ENCODE results near the gene ID4.
A peak's percentile ranks its signal among the peaks of the same experiment; 100 is the strongest.

The ID4 gene

GRCh38 chr6:19845266-19846041 is 8.3 kb downstream of the ID4 start:
- TF ChIP-seq CTCF (IDR thresholded peaks at IDR 0.05; ENCODE audit: borderline replicate concordance, control extremely low read depth, extremely low read depth, insufficient read depth, missing control alignments) = no peak
- in situ Hi-C loops (cut with MboI; ENCODE audit: low sequenced_read_pairs, unreplicated experiment) = no loop called here
- DNase-seq (ENCODE audit: low spot score) = no peak

- in situ Hi-C loops (cut with MboI; ENCODE audit: low sequenced_read_pairs, unreplicated experiment) = no loop called here
- TF ChIP-seq CTCF (IDR thresholded peaks at IDR 0.05; ENCODE audit: borderline replicate concordance, control extremely low read depth, extremely low read depth, insufficient read depth, missing control alignments) = no peak
- no peak for DNase-seq (ENCODE audit: low spot score)
These were observed 11.4 kb downstream of the ID4 start for GRCh38 chr6:19848465-19849029.

- no peak for TF ChIP-seq CTCF (IDR thresholded peaks at IDR 0.05; ENCODE audit: borderline replicate concordance, control extremely low read depth, extremely low read depth, insufficient read depth, missing control alignments)
- in situ Hi-C loops (cut with MboI; ENCODE audit: low sequenced_read_pairs, unreplicated experiment) = no loop called here
These were observed 12.0 kb downstream of the ID4 start for GRCh38 chr6:19849196-19849595.

GRCh38 chr6:19849755-19850154 is 12.6 kb downstream of the ID4 start:
- in situ Hi-C loops (cut with MboI; ENCODE audit: low sequenced_read_pairs, unreplicated experiment) = no loop called here
- no peak for DNase-seq (ENCODE audit: low spot score)
- no peak for TF ChIP-seq CTCF (IDR thresholded peaks at IDR 0.05; ENCODE audit: borderline replicate concordance, control extremely low read depth, extremely low read depth, insufficient read depth, missing control alignments)

More at GRCh38 chr6:19849196-19849595, 12.0 kb downstream of the ID4 start:
- DNase-seq (ENCODE audit: low spot score) = no peak

GRCh38 chr6:19851241-19852089 is 14.3 kb downstream of the ID4 start:
- peak; percentile 48 for TF ChIP-seq CTCF (IDR thresholded peaks at IDR 0.05; ENCODE audit: borderline replicate concordance, control extremely low read depth, extremely low read depth, insufficient read depth, missing control alignments)
- peak; percentile 54 for DNase-seq (ENCODE audit: low spot score)
- in situ Hi-C loops (cut with MboI; ENCODE audit: low sequenced_read_pairs, unreplicated experiment) = no loop called here

GRCh38 chr6:19852090-19852457 is 14.9 kb downstream of the ID4 start:
- in situ Hi-C loops (cut with MboI; ENCODE audit: low sequenced_read_pairs, unreplicated experiment) = no loop called here
- no peak for DNase-seq (ENCODE audit: low spot score)
- no peak for TF ChIP-seq CTCF (IDR thresholded peaks at IDR 0.05; ENCODE audit: borderline replicate concordance, control extremely low read depth, extremely low read depth, insufficient read depth, missing control alignments)
